CD4-positive, alpha-beta T cell treated with Interleukin-15 for 1 hour (primary cell): ENCODE data around the gene ATXN1.
"Not testable (repeated sequence)": the region's sequence is repeated elsewhere in the genome, so short reads cannot be mapped to it uniquely, and the experiment has no call there.

Source experiments
- DNase-seq: peaks from one replicate; pipeline ENCODE4 v3.0.0-alpha.2; 2020

Gene ATXN1

DNA sequence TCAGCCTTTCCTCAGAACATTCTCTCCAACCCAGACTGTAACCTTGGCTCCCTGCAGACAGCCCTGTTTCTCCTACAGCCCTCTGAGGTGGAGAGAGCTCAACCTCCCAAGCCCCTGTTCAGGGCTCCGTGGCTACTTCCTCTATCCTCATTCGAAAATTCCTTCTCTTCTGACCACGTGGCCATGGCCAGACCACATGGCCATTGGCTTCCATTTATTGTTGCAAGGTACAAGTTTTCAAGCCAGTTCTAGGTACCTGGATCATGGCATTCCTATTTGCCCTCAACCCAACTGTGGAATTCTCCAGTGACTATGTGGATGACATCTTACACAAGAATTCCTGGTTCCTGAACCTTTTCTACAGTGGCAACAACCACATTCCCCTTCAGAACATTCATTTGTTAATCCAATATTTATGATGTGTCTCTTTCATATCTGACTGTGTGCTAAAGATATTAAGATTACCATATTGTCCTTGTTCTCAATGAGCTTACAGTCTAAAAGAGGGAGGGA lies 361.0 kb downstream of the ATXN1 start:
- no peak for DNase-seq

DNA sequence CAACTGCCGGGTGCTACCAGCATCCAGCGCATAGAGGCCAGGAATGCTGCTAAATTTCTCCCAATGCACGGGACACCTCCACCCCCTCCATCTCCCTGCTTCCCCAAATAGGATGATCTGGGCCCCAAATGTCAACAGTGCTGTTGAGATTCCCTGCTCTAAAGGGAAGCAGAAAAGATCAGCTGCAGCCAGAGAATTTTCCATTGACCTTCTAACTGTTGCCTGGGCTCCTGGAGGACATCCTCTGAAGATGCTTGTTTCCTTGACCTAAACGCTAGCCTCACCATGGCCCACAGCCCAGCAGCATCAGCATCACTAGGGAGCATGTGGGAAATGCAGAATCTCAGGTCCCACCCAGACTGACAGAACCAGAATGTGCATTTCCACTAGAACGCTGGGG lies 361.6 kb downstream of the ATXN1 start:
- DNase-seq: no peak

DNA sequence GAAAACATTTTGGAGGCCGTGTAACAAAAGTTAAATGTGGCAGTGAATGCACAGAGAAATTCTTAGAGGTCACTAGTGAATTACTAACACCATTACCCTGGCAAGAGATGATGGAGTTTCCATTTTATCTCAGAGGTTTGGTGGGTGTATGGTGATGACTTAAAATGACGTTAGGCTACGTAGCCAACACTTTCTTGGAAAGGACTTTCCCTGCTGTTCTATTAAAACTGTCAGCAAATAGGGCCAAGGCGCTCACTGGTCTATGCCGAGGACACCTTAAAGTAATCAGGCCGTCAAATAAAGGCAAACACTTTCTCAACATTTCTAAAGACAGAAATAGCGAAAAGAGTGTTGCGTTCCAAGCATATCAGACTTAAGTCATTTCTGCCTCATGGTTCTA lies 362.1 kb downstream of the ATXN1 start:
- no peak for DNase-seq

DNA sequence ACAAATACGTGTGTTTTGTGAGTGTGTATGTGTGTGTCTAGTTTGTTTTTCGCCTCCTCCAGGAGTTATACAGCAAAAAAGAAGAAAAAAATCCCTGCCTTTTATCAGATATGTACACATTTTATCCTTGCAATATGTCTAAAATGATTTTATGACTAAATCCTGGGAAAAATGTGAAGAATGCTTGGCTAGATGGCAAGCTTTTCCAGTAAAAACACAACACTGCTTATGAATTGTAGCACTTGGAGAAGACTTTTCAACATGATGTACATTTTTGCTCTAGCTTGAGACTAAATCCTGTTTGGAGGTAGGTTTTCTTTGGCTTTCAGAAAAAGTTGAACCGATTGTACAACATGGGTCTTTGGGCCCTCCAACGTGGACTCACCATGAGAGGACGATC lies 362.7 kb downstream of the ATXN1 start:
- DNase-seq: no peak

DNA sequence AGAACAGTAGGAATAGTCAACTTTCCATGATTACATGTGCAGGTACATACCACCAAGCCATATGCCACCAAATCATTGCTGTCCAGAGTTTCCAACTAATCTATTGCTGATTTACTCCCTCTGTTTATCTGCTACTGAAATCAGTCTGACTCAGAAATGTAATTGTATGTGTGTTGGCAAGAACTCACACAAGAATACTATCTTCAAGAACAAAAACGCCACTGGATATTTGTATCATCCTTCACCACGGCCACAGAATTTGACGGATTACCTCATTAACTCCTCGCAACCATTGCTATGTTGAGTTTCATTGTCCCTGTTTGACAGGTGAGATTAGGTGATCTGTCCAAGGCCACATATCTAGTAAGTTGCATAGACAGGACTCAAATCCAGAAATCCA lies 363.6 kb downstream of the ATXN1 start:
- no peak for DNase-seq

DNA sequence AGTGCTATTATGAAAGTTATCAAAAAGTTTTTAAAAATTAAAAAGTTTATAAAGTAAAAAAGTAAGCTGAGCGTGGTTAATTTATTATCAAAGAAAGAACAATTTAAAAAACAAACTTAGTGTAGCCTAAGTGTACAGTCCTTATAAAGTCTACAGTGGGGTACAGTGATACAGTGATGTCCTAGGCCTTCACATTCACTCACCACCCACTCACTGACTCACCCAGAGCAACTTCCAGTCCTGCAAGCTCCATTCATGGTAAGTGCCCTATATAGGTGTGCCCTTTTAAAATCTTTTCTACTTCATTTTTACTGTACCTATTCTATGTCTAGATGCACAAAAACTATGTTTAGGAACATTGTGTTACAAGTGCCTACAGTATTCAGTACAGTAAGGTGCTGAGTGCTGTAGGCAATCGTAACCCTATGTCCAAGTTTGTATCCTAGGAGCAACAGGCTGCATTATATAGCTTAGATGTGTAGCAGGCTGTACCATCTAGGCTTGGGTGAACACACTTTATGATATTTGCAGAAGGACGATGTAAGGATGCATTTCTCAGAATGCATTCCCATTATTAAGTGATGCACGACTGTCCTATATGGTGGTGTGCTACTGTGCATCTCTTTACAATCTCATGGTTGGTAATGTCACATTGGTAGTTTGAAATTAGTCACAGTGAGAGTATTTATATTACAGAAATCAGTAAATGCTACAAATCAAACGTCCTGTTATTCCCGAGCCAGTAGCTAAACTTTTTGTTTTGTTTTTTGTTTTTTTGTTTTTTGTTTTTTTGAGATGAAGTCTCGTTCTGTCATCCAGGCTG lies 364.6 kb downstream of the ATXN1 start:
- no peak for DNase-seq

DNA sequence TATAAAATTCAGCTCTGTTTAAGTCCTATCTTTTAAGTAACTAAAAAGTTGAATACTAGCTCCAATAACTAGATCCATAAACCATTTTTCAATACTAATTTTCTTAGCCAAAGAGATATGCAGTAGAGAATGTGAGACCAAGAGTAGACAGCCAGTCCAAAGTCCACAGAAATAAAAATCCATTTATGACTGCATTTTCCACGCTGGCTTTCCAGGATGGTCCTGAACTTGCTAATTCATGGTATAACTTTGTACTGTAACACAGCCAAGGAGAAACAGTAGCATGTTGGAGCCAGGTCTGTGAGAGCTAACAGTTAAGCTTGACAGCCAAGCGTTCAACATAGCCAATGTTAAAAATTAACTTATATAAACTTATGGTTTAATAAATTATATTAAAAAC lies 366.6 kb downstream of the ATXN1 start:
- DNase-seq: no peak

DNA sequence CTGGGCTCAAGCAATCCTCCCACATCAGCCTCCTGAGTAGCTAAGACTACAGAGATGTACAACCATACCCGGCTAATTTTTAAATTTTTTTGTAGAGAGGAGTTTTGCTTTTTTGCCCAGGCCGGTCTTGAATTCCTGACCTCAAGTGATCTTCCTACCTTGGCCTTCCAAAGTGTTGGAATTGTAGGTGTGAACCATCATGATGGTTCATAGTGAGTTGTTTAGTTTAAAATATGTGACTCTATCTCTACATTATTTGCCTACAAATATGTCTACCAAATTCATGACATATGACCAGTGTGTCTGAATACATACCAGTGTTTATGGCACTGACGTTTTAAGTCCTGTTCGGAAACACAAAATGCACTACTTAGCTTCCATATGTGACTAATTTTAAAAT lies 367.9 kb downstream of the ATXN1 start:
- DNase-seq: no peak

DNA sequence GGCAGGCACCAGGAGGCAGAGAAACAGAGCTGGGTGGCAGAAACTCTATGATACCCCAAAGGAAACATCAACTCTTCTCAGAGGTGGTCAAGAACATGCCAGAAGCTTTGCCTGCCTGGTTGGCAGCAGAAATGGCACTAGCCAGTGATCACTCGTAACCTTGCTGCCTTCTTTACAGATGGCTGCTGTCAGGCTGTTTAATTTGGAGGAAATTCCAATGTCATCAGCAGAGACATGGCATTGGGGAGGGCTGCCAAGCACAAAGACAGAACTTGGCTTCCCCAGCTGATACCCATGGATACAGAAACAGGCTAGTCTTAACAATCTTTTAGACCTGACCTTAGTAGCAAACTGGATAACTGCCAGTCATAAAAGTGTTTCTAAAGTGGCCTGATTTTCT lies 369.2 kb downstream of the ATXN1 start:
- no peak for DNase-seq

DNA sequence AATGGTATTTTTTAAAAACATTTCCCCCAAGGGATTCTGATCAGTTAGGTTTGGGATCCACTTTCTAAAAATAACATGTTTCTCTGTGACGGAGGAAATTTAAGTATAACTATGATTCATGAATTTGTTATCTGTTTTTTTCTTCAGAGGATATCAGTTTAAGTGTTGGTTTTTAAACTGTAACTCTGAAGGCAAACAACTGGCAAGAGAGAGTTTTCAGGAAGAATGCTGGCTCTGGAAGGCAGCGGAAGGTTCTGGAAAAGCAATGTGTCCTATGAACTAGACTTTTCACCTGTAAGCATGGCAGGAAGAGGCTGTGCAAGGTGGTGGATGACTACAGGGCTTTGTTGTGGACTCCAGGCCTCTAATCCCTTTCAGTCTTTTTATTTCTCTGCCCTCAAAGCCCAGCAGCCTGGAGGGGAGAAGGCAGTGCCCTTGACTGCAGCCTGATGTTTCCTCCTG lies 369.8 kb downstream of the ATXN1 start:
- no peak for DNase-seq

DNA sequence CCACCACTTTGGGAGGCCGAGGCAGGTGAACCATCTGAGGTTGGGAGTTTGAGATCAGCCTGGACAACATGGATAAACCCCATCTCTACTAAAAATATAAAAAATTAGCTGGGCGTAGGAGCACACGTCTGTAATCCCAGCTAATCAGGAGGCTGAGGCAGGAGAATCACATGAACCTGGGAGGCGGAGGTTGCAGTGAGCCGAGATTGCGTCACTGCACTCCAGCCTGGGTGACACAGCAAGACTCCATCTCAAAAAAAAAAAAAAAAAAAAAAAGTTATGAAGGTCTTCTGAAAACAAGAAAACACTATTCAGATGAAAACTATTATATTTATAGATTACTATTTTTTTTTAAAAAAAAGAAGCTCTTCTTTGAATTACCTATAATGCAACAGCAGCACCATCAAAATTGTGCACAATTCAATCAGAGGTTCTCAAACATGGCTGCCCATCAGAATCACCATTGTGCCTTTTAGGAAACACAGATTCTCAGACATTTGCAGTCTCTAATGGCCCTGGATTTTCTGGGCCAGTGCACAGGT lies 370.3 kb downstream of the ATXN1 start:
- not testable (repeated sequence) for DNase-seq

DNA sequence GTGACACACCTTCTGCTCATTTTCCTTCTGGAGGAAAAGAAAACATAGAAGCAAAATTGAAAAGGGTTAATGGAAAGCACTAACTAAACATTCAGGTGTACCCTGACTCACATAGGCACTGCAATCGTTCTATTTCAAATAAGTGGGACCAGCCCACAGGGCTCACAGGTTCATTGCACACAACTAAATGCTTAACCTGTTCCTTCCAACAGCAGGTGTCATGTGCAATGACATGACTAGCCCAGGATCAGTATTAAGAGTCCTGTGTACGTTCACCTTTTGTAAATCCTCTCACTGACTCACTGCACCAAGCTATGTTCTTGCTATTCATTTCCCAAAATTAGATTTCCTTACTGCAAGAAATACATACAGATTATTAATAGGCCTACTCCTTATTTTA lies 371.6 kb downstream of the ATXN1 start:
- DNase-seq: no peak

DNA sequence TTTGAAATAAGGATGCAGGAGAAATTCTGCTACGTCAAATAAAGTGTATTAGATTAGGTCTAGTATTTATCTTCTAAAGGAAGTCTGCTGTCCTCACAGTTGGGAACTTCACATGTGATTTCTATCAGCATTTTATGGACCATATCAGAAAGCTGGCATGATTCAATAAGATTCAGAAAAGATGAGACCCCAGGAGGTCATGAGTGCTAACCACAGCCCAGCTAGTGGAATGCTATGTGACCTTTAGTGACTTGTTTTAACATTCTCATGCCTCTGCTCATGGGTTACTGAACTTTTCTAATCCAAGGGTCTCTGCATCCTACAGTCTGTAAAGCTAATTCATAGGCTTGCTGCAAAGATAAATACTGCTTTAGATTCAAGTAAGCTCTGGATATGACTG lies 372.8 kb downstream of the ATXN1 start:
- no peak for DNase-seq

DNA sequence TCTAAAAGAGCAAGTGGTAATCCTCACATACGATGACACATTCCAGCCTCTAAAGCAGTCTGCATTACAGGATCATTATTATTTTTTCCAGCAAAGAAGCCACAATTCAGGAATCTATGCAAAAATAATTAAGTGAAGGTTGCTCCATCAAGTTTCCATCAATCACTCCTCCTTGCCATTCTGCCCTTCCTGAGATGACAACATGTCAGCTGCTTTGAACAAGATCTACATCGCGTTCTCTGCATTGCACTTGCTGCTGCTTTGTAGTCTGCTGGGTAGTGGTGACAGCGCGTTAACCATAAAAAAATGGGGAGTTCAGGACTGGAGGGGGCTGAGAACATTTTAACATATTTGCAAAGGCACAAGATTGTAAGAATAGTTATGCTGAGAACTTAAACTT lies 375.2 kb downstream of the ATXN1 start:
- no peak for DNase-seq

DNA sequence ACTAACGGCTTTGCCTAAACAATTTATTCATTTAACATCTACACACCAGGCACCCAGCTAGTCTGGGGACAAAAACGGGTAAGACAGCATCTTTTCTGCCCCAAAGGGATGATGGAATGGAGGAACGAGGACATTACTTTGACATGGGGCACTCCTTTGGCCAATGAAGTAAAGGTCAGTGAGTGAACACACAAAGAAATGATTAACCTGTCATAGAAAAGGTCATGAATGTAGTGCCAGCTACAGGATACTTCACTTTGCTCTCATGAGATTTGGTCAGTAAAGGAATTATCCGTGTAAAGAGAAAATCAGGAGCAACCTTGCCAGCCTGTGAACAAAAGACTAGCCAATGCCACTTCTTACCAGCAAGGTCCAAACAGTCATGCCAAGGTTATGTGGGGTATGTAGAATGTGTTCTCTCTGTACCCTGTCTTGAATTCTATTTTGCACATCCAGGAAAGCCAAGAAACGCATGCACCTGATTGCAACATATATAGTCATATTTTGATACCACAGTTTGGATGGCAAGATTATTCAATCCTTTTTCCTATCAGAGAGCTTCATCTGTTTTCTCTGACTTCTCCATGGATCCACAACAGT lies 377.6 kb downstream of the ATXN1 start:
- DNase-seq: no peak

DNA sequence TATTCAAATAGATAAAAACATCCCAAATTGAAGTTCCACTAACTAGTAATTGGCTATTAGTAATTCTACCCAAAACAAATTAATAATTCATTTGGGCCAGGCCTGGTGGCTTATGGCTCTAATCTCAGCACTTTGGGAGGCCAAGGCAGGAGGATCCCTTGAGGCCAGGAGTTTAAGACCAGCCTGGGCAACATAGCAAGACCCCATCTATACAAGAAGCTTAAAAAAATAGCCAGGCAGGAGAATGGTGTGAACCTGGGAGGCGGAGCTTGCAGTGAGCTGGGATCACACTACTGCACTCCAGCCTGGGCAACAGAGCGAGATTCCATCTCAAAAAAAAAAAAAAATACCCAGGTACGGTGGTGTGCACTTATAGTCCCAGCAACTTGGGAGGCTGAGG lies 379.3 kb downstream of the ATXN1 start:
- DNase-seq: not testable (repeated sequence)

DNA sequence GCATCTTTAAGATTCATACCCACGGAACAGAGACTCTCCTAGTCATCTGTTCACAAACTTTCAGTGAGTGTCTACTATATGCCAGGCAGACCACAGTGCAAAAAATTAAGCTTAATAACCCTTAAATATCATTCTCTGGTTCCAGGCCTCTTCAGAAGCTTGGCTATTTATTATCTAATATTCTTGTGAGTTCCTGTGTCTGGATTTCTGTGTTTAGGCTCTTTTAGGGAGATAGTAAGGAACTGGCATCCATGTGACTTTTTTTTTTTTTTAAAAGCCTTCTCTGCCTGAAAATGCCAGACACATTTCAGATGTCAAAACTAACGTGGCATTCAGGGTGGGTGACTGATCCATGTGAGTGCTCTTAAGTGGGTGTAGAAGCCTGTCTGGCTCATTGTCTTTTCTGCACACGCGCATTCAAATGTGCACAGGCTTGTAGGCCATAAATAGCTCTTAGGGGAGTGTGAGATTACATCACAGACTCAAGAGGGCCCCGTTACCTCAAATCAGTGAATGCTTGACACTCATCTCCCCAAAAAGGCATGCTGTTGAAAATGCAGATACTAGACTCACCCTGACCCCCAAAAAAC lies 380.9 kb downstream of the ATXN1 start:
- no peak for DNase-seq

DNA sequence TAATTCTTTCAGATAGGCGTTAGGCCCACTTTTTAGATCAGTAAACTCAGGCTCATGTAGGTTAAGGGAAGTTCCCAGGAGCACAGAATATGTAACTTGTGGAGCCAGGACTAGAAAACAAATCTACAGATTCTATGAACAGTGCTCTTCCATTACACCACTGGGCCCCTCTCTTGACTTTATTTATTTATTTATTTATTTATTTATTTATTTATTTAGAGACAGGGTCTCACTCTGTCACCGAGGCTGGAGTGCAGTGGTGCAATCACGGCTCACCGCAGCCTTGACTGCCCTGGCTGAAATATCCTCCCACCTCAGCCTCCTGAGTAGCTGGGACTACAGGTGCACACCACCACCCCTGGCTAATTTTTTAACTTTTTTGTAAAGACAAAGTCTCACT lies 382.9 kb downstream of the ATXN1 start:
- DNase-seq: not testable (repeated sequence)

DNA sequence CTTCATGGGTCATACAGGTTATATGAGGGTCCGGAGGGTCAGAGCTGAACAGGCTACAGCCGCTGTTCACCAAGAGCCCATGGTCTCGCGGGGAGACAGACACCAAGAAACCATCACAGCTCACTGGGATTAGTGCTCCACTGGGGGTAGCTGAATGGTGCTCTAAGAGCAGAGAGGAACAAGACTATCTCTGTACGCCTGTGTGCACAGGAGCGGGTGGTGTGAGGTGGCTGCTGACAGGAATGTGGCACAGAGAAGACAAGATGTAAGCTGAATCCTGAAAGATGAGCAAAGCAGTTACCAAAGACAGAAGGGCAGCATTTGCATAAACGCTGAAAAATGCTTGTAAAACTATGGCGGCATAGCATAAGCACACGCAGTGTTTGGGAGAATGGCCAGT lies 383.8 kb downstream of the ATXN1 start:
- no peak for DNase-seq

DNA sequence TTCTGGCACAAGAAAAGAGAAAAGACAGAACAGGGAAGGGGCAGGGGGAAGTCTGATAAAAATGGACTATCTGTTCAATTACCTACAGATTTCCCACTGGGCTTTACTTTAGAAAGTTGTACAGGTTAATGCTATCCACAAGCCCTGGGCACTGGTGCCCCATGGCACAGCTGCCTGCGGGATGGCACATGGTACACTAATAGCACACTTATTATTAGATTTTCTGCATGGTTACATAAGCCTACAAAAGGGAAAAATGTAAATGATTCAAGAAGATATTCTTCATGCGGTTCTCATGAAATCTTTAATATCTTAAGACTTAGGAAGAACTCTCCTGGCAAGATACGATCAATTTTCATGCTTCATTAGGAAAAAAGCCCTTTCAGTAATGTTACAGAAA lies 385.4 kb downstream of the ATXN1 start:
- DNase-seq: no peak

DNA sequence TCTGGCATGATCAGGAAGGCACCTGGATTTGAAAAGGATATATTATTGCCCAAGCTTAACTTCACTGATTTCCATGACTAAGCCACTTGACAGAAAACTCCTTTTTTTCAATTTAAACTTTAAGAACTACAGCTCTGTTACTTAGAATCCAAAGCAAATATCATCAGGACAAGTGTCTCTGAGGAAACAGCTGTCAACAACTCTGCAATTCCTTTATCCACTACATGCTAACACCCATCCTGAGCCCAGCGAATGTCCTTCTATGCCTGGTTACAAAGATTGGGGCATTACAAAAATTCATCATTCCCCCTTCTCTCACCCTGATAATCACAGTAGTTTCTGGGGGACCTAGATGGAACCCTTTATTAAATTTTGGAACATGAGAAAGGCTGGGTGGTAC lies 386.1 kb downstream of the ATXN1 start:
- DNase-seq: no peak

DNA sequence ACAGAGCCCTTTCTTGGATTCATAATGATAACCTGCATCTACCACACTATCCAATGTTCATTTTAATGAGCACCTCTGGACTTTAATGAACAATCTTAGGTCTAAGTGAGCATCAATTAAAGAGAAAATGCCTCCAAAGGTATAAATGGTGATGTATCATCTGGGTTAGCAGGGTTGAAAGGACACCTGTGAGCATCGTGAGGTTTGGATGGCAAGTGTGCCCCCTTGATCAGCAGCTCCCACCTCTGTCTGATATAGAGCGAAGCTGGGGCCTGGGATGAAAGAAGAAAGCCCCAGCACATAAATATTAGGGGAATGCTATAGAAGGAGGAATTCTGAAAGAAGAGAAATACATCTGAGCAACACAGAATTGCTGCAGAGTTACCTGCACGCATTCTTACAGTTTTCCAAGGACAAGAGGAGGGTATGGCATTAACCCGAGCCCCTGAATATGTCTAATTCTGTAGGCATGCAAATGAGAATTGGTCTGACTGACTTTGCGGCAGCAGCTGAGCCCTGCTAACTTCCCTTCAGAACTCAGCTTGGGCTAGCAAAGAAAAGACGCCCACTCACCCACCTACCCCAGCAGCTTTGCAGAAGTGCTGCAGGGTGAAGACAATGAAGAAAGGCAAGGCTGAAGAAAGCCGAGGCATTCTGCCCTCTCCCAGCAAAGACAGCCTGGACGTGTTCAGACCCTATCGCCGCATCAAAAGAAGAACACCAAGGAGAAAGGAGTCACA lies 386.6 kb downstream of the ATXN1 start:
- DNase-seq: no peak

DNA sequence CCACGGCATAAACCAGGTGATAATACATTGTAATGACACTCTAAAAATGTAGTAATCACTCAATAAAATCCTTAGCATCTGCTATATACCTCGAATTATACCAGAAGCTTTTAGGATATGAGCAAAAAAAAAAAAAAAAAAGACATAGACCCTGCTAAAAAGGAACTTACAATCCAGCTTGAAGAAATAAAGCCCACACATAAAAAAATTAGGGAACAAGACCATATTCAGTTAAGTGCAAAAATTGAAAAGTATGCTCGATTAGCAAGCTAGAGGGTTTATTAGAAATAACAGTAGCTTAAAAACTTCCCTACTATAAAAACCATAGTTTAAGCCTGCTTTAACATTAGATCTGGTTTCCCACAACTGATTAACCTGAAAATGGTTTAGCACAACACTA lies 387.2 kb downstream of the ATXN1 start:
- DNase-seq: no peak
